GM19452 (cell line): ENCODE measurements around the gene MEMO1.

Source experiments
- ATAC-seq: cut with Tn5 transposase; IDR thresholded peaks from one replicate; pipeline ENCODE4 v1.9.1; 2021; ENCODE audit not compliant: unreplicated experiment

The MEMO1 gene

DNA sequence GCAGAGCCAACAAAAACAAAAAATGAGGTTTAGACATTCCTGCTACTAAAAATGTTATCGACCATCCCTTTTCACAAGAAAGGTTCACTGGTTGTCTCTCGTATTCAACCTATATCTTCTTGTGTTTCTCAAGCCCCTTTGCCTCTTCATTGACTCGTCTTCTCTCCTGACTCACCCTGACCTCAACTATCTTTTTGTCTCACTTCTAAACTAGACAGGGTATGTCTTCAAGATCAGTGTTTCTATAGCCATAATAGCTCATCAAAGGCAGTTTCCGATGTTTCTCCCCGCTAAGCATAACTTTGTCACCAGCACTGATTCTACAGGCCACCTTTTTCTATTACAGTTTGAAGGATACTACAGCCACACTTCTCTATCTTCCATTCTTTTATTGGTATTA lies 178.4 kb downstream of the MEMO1 start:
- no peak for ATAC-seq

DNA sequence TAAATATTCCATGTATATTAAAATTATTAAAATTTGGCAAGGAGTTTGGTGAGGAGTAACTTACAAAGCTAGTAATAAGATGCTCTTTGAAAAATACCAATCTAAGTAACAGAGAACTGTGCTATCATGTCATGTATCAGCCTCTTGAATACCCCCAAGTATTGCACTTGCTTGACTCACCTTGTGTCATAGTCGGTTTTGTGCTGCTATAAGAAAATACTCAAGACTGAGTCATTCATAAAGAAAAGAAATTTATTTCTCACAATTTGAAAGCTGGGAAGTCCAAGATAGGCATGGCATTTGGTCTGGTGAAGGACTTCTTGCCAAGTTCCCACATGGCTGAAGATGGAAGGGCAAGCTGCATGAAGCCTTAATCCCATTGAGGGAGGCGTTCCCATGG lies 179.2 kb downstream of the MEMO1 start:
- no peak for ATAC-seq

DNA sequence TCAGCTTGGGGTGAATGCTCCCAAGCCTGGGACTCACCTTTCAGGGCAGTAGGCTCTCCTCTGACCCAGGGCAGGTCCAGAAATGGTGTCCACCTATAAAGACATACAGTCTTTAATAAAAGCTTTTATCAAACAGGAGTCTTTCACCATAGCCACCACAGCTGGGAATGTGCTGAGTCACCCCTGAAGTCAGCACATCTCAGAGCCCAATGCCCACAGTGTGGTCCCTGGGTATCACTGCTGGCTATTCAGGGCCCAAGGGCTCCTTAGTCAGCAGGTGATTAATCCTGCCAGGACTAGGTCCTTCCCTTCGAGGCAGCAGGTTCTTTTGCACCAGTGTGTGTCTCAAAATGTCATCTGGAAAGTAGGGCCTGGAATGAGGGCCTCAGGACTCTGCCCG lies 181.9 kb downstream of the MEMO1 start:
- no peak for ATAC-seq

DNA sequence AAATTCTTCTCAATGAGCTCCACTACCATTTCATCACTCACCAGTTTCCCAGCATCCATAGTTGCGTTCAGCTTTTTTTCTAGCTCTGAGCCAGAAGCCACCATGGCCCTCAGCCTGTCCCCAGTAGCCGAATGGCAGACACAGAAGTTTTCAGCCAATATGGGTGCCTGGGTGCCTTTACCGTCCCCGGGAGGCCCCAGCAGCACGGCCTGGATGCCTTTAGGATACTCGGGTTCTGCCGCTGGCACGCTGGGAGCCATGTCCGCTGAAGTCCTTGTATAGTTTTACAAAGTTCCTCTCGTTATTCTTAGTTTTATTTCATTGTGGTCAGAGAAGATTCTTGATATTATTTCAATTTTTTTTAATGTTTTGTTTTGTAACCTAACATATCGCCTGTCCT lies 187.2 kb downstream of the MEMO1 start:
- ATAC-seq, result no peak

DNA sequence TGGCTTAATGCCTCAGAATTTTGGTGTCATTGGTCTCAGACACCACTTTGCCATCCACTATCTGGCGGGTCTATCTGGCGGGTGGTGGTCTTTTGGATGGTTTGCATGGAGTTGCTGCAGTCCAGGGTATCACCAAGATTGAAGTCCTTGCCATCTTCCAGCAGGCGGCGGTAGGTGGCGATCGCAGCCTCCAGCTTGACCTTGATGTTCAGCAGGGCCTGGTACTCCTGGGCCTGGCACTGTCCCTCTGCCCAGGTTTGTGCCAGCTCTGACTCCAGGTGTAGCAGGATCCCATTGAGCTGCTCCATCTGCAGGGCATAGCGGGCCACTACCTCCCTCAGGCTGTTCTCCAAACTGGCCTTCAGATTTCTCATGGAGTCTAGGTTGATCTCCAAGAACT lies 188.2 kb downstream of the MEMO1 start:
- no peak for ATAC-seq
